Measurements from ENCODE around the gene SNRPF.

SNRPF gene

GRCh38 chr12:95857799-95858198 is 953 bp upstream of the SNRPF start:
- in situ Hi-C loops (cut with HindIII; ENCODE audit: low sequenced_read_pairs): no loop called here

GRCh38 chr12:95859344-95859816 is 628 bp downstream of the SNRPF start:
- in situ Hi-C loops (cut with HindIII; ENCODE audit: low sequenced_read_pairs): no loop called here

- in situ Hi-C loops (cut with HindIII; ENCODE audit: low sequenced_read_pairs): no loop called here
Measured at GRCh38 chr12:95859947-95860850, 1.4 kb downstream of the SNRPF start.

DNA sequence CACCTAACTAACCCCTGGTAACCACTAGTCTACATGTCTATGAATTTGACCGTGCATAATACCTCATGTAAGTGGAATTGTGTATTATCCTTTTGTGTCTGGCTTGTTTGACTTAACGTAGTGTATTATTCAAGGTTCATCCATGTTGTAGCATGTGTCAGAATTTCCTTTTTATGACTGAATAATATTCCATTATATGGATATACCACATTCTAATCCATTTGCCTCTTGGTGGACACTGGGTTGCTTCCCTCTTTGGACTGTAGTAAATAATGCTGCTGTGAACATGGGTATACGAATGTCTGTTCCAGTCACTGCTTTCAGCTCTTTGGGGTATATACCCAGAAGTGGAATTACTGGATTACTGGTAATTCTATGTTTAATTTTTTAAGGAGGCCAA is 3.3 kb downstream of the SNRPF start:
- in situ Hi-C loops (cut with HindIII; ENCODE audit: low sequenced_read_pairs): no loop called here

GRCh38 chr12:95863337-95863736 is 4.6 kb downstream of the SNRPF start:
- in situ Hi-C loops (cut with HindIII; ENCODE audit: low sequenced_read_pairs): no loop called here

DNA sequence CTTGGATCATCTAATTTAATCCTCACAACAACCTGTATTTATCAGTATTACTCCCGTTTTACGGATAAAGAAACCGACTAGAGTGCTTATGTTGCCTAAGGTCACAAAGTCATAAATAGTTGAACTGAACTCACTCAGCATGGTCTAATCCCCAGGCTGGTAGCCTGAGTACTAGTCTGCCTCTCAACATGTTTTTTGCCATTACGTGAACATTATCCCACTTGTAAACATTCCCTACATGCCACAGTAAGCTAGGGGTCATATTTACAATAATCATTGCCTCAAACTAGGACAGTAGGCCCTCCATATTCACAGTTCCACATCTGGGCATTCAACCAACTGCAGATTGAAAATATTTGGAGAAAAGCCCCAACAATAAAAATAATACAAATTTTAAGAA is 12.1 kb downstream of the SNRPF start:
- in situ Hi-C loops (cut with HindIII; ENCODE audit: low sequenced_read_pairs): no loop called here

GRCh38 chr12:95874452-95874851 is 15.7 kb downstream of the SNRPF start:
- in situ Hi-C loops (cut with HindIII; ENCODE audit: low sequenced_read_pairs): no loop called here

DNA sequence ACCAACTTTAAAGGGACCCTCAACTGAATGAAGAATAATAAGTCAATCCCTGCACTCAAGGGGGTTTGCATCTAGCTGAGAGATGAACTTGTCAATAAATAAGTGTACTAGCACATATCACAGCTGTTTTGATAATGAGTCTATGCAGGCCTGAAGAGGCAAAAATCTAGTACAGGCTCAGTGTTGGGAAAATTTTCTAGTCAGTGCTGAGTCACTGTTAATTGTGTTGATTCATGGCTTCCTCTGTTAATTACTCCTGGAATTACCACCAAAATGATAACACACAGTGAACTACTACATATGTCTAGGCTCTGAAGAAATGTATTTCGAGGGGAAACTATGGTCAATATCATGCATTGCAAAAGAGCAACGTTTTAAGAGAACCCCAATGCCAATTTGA is 18.9 kb downstream of the SNRPF start:
- in situ Hi-C loops (cut with HindIII; ENCODE audit: low sequenced_read_pairs): no loop called here

DNA sequence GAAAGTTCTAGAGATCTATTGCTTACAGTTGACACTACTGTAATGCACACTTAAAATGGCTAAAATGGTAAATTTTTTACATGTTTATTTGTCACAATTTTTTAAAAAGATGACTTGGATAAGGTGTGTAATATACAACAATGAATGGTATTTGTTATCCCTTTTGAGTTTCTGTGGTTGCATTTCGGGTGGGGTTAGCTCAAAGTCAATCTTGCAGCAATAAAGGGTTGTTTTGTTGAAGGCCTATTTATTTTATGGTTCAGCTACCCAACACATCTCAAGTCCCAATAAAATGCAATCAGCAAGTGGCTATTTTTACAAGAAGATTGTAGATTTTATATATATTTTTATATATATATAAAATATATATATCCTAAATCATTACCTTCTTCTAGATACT is 22.1 kb downstream of the SNRPF start:
- in situ Hi-C loops (cut with HindIII; ENCODE audit: low sequenced_read_pairs): no loop called here

GRCh38 chr12:95881331-95881955 is 22.7 kb downstream of the SNRPF start:
- in situ Hi-C loops (cut with HindIII; ENCODE audit: low sequenced_read_pairs): no loop called here

GRCh38 chr12:95882080-95882479 is 23.3 kb downstream of the SNRPF start:
- in situ Hi-C loops (cut with HindIII; ENCODE audit: low sequenced_read_pairs): no loop called here

DNA sequence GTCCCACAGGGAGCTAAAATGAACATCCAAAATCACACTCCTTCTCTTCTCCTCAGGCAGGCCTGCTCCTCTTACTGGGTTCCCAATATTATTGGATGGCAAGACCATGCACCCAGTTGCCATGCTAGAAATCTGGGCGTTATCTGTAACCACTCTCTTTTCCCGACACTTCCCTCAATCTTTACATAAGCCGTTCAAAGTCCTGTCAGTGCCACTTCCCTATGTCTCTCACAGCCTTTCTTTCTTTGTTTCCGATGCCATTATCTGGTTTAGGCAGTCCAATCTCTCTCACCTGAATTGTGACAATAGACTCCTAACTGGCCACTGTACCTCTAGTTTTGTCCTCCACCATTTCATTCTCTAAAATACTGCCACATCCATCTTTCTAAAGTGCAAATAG is 24.1 kb downstream of the SNRPF start:
- in situ Hi-C loops (cut with HindIII; ENCODE audit: low sequenced_read_pairs): no loop called here

GRCh38 chr12:95884998-95885397 is 26.2 kb downstream of the SNRPF start:
- in situ Hi-C loops (cut with HindIII; ENCODE audit: low sequenced_read_pairs): no loop called here

- in situ Hi-C loops (cut with HindIII; ENCODE audit: low sequenced_read_pairs): no loop called here
Measured at GRCh38 chr12:95887311-95887710, 28.6 kb downstream of the SNRPF start.

DNA sequence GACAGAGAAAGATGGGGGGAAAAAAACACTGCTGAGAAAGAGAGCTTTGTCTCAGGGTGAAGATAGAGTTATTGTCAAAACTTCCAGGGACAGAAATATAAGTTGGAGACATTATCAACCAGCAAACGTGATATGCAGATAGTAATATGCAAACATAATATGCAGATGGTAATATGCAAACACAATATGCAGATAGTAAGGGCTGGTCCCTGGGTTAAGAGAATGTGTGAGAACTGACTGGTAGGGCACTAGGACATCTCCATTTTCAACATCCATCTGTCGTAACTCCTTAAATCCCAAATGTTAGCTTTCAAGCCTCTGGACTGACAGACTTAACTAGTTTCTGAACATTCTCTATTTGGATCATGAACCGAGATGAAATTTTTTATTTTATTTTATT is 32.2 kb downstream of the SNRPF start:
- in situ Hi-C loops (cut with HindIII; ENCODE audit: low sequenced_read_pairs): no loop called here

DNA sequence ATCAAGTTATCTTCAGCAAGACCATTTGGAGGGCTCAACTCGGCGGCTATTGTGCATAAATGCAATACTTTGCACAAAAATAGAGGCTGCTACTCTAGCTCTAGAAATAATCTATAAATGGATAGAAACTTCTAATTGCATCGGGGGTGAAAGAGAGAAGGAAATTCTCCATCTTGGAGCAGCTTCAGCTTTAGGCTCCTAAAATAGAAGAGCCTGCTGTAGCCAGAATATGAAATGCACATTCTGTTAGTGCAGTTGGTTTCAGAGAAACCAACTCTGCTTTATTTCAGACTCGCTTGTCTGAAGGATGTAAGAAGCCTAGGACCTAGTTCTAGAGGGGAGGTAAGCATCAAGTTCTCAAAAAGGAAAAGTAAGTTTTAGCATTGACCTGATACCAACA is 38.1 kb downstream of the SNRPF start:
- in situ Hi-C loops (cut with HindIII; ENCODE audit: low sequenced_read_pairs): no loop called here

- in situ Hi-C loops (cut with HindIII; ENCODE audit: low sequenced_read_pairs): no loop called here
Measured at GRCh38 chr12:95898081-95898480, 39.3 kb downstream of the SNRPF start.

- in situ Hi-C loops (cut with HindIII; ENCODE audit: low sequenced_read_pairs): no loop called here
Measured at GRCh38 chr12:95908573-95908972, 49.8 kb downstream of the SNRPF start.

GRCh38 chr12:95909871-95910270 is 51.1 kb downstream of the SNRPF start:
- in situ Hi-C loops (cut with HindIII; ENCODE audit: low sequenced_read_pairs): no loop called here
